ENCODE measurements around the gene FIBP.

FIBP gene

GRCh38 chr11:65871811-65872548 lies 16.3 kb downstream of the FIBP start:
- DNase-seq (ENCODE audit: low read depth, low spot score), result no peak

DNA sequence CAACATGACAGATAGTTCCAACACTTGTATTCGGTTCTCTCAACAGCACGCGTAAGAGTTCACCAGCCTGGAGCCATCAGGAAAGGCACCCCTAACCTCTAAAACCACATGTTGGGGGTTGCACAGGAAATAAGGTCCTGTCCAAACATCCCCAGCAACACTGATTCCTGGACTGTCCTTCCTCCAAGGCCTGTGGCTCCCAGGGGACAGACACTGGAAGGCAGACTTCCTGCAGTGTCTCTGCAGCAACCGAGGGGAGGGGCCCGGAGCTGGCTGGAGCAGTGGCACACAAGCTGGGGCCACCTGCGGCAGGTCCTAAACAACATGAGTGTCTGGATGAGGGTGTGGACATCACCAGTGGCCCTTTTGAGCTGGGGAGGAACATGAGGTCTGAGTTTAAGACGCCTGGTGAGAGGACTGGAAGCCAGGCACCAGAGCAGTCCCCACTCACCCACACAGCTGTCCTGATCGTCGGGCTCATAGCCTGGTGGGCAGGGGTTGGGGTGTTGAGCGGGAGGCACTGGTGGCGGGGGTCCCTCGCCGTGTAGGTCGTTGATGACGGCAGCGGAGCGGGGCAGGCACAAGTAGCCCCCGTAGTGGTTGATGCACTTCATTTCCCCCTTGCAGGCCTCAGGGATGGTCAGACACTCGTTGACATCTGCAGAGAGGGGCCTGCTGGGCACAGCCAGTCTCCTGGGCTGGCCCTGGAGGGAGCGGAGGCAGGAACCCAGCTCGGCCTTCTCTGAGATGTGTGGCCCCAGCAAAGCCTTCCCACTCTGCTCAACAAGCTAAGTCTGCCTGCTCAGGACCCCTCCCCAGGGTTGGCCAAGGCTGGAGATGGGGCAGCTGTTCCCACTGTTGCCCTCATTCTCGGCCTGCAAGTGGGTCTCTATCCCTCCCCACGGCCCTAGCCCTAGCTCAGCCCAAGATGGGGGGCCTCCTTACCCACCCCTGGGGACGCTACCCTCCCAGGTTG lies 17.3 kb downstream of the FIBP start:
- DNase-seq (ENCODE audit: low read depth, low spot score), result no peak

DNA sequence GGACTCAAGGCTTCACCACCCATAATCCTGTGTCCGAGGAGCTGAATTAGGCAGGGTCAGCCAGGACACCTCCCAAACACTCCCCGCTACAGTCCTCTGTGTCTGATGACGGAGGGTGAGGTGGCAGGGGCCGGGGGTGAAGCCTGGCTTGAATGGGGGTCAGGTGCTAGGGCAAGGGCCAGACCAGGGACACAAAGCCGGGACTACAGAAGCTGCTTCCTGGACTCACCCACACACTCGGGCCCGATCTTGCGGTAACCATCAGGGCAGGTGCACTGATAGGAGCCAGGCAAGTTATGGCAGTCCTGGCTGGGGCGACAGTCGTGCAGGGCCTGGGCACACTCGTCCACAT lies 18.0 kb downstream of the FIBP start:
- DNase-seq (ENCODE audit: low read depth, low spot score), result no peak

GRCh38 chr11:65869643-65870306 lies 18.5 kb downstream of the FIBP start:
- DNase-seq (ENCODE audit: low read depth, low spot score), result no peak

- DNase-seq (ENCODE audit: low read depth, low spot score), result no peak
Measured at GRCh38 chr11:65868907-65869306, 19.4 kb downstream of the FIBP start.

DNA sequence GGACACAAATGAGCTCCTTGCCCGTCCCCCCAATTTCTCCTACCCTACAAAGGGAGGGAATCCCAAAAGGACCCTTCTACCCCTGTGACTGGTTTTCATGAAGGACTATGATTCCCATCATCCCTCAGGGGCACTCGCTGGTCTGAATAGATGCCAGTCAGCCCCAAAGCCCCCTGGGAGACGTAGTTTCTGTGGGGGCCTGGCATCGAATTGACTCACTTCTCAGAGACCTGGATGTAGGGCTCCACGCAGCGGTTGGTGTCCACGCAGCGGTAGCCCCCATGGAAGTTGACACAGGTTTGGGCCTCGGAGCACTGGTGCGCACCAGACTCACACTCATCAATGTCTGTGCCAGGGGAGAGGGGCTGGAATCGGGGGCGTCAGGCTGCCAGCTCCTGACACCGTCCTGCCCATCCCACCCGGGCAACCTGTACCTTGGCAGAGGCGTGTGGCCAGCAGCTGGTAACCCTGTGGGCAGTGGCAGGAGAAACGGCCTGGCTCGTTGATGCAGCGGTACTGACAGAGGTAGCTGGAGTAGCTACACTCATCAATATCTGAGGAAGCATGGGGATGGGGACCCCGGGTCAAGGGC lies 20.1 kb downstream of the FIBP start:
- no peak for DNase-seq (ENCODE audit: low read depth, low spot score)

GRCh38 chr11:65867284-65868071 lies 20.8 kb downstream of the FIBP start:
- no peak for DNase-seq (ENCODE audit: low read depth, low spot score)

DNA sequence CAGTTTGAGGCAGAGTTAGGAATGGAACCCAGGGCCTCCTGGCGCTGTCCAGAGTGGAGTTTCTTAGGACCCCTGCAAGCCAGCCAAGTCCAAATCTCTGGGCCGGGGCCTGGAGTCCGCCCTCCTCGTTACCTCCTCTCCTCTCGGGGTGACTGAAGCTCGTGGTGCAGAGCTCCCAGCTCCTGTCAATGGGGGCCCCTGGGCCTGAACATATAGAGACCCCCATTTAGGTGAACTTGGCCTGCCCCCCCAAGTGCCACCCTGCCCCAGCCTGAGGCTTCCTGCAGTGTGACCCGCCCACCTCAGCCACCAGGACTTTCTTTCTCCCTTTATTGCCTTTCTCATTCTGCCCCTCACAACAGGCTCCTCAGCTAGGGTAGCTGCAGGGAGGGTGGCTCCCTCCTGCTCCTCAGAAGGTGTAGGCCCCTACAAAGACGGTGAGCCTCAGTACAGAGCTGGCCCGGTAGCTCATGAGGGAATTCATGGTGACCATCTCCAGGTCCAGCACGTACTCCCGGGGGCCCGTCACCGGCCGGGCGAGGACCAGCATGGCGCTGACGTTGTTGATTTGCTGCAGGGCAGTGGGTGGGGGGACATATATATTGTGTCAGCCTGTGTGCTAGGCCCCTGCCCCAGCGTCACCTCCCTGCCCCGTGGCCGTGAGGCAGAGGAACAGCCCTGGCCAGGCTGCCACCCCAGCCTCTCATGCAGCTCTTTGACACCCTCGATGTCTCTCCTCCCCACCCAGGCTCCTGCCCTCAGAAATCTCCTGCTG lies 21.6 kb downstream of the FIBP start:
- DNase-seq (ENCODE audit: low read depth, low spot score), result no peak

- DNase-seq (ENCODE audit: low read depth, low spot score), result no peak
Measured at GRCh38 chr11:65865550-65866172, 22.6 kb downstream of the FIBP start.

DNA sequence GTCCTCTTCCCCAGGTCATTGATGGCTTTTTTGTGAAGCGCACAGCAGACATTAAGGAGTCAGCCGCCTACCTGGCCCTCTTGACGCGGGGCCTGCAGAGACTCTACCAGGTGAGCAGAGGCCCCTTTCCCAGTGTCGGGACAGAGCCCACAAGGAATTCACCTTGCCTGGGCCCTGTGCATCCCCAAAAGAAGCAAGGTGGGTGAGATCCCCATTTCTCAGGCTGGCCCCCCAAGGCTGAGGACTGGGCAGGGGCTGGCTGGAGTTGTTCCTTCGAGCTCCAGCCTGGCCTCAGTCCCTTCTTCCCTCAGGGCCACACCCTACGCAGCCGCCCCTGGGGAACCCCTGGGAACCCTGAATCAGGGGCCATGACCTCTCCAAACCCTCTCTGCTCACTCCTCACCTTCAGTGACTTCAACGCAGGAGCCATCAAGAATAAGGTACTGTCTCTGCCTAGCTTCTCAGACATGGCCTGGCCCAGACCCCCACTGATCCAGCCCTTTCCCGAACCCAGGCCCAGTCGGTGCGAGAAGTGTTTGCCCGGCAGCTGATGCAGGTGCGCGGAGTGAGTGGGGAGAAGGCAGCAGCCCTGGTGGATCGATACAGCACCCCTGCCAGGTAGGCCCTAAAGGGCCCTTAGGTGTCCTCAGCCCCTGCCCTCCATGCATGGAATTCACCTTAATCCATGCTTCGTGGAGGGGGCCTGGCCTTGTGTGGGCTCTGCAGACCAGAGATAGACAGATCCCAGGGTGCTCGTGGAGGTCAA lies 23.4 kb downstream of the FIBP start:
- DNase-seq (ENCODE audit: low read depth, low spot score), result no peak

DNA sequence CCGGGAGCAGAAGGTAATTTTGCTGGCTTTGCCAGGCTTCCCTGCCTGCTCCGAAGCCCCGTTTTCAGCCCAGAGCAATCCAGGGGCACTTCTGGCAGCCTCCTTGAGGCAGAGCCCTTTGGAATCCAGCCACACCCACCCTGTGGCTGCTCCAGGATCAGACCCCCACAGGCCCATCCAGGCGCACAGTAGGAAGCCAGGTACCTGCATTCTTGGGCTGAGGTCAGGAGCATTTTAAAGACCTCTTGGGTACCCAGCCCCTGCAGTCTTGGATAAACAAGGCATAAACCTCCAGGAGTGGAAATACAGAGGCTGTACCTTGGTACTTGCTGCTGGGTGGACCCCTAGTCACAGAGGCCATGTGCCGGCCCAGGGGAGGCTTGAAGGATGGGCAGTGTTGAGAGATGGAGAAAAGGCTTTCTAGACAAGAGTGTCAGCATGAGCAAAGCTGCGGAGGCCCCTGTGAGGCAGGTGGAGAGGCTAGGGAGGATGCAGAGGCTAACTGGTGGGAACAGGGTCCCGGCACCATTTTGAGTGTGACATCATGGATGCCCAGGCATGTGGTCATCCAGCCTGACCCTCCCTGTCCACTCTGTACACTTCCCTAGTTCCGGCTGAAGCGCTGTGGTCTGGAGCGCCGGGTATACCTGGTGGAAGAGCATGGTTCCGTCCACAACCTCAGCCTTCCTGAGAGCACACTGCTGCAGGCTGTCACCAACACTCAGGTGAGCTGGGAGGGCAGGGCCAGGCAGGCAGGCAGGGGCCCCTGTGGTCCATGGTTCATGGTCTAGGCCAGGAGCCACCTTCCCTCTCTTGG lies 24.2 kb downstream of the FIBP start:
- no peak for DNase-seq (ENCODE audit: low read depth, low spot score)

DNA sequence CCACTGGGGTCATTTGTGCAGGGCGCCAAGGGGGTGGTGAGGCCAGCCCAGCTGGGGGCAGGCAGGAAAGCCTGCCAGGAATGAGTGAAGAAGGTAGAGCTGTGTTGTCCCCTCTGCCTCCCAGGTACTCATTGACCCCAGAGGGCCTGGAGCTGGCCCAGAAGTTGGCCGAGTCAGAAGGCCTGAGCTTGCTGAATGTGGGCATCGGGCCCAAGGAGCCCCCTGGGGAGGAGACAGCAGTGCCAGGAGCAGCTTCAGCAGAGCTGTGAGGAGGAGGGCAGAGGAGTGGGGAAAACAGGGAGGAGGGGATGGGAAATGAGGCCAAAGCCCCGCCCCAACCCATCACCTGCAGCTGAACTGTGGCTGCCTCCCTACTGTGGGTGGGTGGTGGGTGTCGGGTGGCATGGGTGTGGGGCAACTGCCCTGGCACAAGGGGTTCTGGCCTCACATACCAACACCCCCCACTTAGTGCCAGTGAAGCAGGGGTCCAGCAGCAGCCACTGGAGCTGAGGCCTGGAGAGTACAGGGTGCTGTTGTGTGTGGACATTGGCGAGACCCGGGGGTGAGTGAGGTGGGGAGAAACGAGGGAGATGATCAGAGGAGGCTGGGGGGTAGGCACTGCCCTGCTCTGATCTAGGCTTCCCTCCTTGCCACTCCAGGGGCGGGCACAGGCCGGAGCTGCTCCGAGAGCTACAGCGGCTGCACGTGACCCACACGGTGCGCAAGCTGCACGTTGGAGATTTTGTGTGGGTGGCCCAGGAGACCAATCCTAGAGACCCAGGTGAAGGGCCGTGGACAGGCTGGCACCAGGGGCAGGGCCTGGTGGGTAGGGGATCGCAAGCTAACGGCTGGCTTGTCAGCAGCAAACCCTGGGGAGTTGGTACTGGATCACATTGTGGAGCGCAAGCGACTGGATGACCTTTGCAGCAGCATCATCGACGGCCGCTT lies 25.1 kb downstream of the FIBP start:
- DNase-seq (ENCODE audit: low read depth, low spot score), result no peak

DNA sequence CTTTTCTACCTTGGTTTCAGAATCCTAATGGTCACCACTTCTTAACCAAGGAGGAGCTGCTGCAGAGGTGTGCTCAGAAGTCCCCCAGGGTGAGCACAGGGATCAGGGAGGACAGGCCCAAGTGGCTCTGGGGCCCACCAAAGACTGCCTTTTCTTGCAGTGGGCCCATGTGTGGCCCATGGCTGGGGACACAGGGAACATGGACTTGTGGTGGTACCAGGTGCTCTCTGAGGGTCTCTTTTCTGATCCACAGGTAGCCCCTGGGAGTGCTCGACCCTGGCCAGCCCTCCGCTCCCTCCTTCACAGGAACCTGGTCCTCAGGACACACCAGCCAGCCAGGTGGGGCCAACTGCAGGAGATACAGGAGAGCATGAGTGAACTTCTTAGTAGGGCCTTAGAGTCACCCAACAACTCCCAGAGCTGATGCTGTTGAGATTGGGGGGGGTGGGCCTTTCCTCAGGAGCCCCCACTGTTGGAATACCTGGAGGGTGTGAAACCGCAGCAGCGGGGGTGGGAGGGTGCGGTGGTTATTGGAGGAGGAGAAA lies 26.0 kb downstream of the FIBP start:
- no peak for DNase-seq (ENCODE audit: low read depth, low spot score)

- DNase-seq (ENCODE audit: low read depth, low spot score), result no peak
Measured at GRCh38 chr11:65861533-65862183, 26.6 kb downstream of the FIBP start.

DNA sequence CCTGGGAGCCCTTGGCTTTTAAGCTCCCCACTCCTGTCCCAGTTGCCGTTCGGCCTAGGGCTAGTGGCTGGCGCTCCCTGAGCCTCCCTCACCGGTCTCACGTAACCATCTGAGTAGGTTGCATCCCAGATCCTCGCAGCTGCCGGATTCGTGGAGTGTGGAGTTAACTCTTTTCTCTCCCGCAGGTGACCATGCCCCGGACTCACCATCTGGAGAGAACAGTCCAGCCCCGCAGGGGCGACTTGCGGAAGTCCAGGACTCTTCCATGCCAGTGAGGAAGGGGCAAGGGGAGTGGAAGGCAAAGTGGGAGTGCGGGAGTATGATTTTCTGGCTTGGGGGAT lies 27.1 kb downstream of the FIBP start:
- no peak for DNase-seq (ENCODE audit: low read depth, low spot score)
